Inferior parietal cortex (tissue), 1 donor: Measurements from ENCODE around the gene SETD3.
A peak's percentile ranks its signal among the peaks of the same experiment; 100 is the strongest.

Source experiments
- DNase-seq: peaks from one replicate; pipeline ENCODE4 v3.0.0-alpha.2; 2016; ENCODE audit errors: extremely low spot score

SETD3 gene

GRCh38 chr14:99516871-99517642, 36.4 kb upstream of the SETD3 start:
- DNase-seq, result no peak

GRCh38 chr14:99516156-99516870, 35.7 kb upstream of the SETD3 start:
- no peak for DNase-seq

GRCh38 chr14:99515301-99516155, 34.9 kb upstream of the SETD3 start:
- no peak for DNase-seq

GRCh38 chr14:99514552-99515300, 34.1 kb upstream of the SETD3 start:
- DNase-seq, result no peak

- no peak for DNase-seq
These were observed 33.4 kb upstream of the SETD3 start for GRCh38 chr14:99513946-99514551.

- no peak for DNase-seq
These were observed 32.6 kb upstream of the SETD3 start for GRCh38 chr14:99513183-99513694.

GRCh38 chr14:99512571-99513182, 32.0 kb upstream of the SETD3 start:
- no peak for DNase-seq

- DNase-seq, result no peak
These were observed 31.4 kb upstream of the SETD3 start for GRCh38 chr14:99512110-99512449.

GRCh38 chr14:99511421-99512109, 30.9 kb upstream of the SETD3 start:
- peak; percentile 18 for DNase-seq

GRCh38 chr14:99510556-99511139, 30.0 kb upstream of the SETD3 start:
- no peak for DNase-seq

- no peak for DNase-seq
These were observed 29.4 kb upstream of the SETD3 start for GRCh38 chr14:99509871-99510555.

- no peak for DNase-seq
These were observed 28.4 kb upstream of the SETD3 start for GRCh38 chr14:99508896-99509629.

GRCh38 chr14:99507860-99508640, 27.4 kb upstream of the SETD3 start:
- no peak for DNase-seq

GRCh38 chr14:99506276-99506675, 25.6 kb upstream of the SETD3 start:
- no peak for DNase-seq

GRCh38 chr14:99505089-99505488, 24.4 kb upstream of the SETD3 start:
- no peak for DNase-seq

- no peak for DNase-seq
These were observed 23.3 kb upstream of the SETD3 start for GRCh38 chr14:99503848-99504453.

GRCh38 chr14:99502989-99503421, 22.3 kb upstream of the SETD3 start:
- no peak for DNase-seq
